ENCODE measurements around the gene HOXD4.

HOXD4 gene

DNA sequence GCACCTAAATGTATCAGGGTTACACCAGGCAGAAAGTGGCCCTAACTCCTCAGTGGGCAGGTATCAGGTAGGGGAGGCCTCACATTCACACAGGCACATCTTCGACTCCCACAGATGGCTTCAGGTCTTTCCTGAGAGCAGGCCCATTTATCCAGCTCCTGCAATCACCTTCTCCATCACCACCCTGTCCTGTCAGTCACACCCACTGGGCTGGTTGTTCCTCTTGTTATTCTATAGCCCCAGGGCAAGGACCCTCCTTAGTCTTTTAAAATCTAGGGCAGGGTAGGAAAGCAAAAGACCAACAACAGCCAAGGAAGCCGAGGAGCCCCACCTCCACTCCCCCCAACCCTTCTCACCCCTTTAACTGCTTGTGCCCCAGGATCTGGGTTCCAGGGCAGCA is 9.1 kb upstream of the HOXD4 start:
- no peak for DNase-seq

DNA sequence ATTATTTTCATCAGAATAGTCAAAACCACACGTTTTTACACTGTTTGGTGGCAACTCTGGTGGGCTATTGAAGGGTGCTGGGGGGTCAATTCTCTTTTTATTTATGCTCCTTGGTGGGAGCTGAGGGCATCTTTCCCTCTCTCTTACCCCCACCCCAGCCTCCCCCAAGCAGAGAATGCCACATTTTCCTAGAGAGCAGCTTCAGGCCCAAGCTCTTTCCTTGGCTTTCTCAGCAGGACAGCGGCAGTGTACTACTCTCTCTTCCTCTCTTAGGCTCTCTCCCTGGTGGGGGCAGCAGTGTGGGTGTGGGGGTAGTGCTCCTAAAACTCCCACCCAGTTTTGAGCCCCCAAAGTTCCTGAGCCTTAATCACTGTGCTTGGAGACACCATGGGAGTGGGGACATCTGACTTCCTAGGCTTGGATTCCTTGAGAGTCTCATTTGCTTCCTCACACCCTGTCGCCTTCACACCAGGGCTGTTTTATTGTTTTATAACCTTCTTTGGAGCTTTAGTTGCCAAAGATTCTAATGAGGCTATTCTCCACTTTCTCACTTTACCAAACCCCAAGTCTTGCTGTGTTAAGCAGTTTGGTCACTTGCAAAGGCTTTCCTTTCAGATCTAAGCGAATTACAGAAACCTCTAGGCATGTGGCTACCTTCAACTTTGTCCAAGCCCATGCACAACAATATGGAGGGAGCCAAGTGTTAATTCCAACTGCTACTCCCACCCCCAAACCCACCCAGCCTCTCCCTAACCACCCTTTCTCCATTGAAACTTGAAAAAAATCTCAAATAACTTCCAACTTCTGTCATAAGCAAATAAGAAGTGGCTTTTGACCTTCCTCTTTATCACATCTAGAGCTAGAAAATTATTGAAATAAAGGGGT is 6.0 kb upstream of the HOXD4 start:
- no peak for DNase-seq

DNA sequence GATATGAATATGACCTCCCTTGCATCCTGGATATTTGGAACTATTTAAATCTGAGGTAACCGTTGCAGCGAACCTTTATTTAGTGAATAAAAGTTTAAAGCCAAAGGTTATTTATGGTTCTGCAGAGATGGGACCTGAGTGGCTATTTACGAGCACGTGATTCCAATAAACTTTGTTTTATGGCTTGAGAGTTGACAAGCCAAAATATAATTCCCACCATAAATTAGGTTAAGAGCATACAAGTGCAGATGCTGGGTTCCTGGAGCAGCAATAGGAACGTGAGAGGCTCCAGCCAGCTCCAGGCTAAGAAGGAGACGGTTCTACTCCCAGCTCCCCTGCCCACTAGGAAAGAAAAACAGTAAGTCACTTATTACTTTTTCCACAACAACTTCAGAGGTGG is 5.2 kb upstream of the HOXD4 start:
- no peak for DNase-seq

DNA sequence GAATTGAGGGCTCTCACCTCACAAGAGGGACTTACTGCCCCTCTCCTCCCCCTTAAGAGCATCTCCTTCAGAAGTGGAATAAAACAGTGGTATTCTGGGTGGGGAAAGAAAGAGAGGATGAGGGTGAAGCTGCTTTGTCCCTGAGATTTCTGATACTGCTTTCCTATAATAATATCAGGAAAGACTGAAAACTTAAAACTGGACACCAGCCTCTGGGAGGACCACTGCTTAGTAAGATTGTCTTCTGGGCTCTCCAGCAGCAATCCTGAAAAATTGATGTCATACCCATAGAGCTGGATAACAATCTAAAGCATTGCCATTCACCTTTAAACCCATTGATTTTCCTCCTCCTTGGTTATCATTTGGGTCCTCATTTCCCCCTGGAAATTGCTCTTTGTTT is 4.7 kb upstream of the HOXD4 start:
- no peak for DNase-seq

DNA sequence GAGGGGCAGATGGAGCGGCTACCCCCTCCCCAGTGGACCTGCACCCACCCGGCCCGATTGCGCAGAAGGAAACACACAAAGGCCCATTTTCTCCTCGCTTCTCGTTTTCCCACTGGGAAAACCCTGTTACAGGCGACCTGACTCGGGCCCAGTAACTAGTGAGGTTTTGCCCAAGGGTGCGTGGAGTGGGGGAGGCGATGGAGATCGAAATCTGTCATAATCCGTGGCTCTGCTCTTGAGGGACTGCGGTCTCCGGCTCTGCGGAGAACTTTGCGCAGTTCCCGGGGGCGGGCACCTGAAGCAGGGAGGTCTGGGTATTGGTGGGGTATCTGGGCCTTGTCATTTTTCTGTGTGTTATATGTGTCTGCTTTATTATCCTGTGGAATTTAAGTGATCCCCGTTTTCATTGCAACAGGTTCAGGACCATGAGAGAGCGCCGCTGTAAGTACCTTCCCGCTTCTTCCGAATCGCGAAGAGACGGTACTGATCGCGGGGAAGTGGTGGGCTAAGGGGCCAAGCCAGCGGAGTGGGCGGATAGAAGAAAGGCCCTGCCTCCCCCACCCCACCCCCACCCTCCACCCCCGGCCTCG is 4.0 kb upstream of the HOXD4 start:
- no peak for DNase-seq

DNA sequence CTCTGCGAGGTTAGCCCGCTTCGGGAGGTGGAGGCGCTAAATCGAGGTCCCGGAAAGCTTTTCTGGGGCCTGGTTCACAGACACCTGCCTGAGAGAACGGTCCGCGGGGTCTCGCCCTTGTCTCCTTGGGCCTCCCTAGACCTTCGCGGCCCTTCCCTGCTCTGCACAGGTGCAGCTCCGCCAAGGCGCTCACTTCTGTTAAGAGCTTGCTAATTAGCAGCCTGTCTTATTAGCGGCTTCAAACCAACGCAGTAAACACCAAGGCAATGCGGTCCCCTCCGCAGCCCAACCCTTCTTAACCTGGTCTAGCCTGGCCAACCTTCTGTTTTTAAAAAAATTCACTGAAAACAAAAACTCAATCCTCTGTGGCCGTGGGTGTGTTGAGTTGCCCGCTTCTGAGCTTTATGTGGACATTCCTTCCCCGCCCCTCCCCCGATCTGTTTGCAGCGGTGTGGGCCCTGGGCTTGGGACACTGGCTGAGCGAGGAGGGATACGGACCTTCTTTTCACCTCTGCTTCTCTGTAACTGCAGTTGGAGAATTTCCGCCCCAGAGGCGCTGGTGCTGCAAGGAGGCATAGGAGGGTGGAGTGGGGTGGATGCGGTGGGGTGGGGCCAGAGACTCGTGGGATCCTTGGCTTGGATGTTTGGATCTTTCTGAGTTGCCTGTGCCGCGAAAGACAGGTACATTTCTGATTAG is 3.4 kb upstream of the HOXD4 start:
- DNase-seq: no peak

DNA sequence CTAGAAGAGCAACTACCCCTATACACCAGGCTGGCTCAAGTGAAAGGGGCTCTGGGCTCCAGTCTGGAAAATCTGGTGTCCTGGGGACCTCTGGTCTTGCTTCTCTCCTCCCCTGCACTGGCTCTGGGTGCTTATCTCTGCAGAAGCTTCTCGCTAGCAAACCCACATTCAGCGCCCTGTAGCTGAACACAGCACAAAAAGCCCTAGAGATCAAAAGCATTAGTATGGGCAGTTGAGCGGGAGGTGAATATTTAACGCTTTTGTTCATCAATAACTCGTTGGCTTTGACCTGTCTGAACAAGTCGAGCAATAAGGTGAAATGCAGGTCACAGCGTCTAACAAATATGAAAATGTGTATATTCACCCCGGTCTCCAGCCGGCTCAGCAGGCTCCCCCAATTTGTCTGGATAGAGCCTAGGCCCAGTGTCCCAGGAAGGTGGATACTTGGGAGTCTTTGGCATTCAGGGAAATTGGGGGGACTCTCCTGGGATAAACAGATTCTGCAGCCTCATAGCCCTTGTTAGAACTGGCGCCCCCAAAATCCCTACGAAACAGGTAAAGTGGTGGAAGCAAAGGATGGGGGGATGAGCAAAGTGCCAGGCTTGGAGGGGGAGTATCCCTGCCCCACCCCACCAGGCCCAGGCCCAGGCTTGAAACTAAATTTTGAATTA is 2.5 kb upstream of the HOXD4 start:
- no peak for DNase-seq

DNA sequence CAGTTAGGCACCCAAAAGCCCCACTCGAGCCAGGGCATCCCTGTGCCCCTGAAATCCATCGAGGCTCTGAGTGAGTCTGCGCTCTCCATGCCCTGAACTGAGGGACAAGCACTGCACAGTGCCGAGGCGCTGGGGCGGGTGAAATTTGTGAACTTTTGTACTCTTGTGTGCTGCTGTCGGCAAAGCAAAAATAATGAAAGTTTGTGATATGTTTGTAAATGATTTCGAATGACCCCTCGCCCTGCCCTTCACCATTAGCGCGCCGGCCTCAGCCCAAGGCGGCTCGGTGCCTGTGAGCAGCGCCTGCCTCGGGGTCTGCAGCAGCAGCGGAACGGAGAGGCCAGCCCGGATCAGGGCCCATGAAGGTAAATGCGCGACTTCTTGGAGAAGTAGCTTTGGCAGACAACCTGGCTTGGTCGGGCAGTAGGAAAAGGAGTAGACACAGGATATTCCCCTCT is 1.8 kb upstream of the HOXD4 start:
- DNase-seq: no peak

DNA sequence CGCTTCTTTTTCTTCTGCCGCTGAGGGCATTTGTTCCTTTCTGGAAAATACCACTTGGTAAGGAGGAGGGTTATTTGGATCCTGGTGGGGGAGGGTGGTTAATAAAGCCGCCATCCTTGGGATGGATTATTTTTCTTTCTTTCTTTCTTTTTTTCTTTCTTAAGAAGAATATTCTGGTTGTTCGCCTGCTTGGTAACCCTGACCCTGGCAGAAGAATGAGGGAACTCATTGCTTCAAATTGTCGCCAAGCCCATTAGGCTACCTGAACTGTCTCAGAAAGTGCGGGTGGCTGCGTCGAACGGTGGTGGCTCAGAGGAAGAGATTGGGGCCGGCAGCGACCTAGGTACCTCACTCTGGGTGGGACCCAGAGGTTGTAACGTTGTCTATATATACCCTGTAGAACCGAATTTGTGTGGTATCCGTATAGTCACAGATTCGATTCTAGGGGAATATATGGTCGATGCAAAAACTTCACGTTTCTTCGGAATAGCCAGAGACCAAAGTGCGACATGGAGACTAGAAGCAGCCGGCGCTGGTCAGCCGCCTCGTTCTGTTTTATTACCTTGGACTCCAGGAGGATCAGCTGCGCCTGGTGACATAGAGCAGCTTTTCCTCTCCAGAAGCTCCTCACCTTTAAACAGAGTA is 1.3 kb upstream of the HOXD4 start:
- DNase-seq: no peak

DNA sequence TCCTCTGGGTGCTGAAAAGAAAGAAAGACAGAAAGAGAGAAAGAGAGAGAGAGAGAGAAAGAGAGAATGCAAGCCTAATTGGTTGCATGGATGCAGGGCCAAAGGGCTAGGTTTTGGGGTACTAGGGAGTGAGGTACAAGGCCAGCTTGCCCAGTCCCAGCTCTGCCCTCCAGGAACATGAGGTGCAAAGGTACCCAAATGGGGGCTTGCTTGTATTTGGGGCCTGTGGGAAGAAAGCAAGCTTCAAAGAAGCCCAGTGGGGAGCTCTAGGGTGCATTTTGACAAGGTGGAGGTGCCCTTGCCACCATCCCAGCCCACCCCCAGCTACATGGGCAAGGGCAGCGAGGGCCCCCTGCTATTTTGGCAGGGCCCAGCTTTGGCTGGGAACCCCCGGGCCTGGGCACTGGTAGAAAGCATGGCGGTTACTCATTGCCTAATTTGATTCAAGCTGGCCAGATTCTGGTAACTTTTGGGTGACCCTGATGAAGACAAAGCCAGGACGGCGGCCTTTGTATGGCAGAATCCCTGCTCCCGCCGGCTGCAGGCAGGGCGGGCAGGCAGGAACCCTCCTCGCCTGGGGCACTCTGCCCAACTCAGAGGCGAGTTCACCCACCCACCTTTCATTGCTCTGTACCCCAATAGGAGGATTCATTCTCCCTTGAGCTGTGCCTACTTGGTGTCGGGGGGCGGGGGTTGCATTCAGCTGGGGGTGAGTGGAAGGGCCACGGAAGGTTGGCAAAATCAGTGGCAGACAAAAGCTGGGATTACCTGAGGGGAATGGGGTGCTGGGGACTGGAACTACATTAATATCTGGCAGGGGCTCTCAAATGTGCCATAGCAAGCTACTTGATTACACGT is 537 bp upstream of the HOXD4 start:
- DNase-seq: no peak

DNA sequence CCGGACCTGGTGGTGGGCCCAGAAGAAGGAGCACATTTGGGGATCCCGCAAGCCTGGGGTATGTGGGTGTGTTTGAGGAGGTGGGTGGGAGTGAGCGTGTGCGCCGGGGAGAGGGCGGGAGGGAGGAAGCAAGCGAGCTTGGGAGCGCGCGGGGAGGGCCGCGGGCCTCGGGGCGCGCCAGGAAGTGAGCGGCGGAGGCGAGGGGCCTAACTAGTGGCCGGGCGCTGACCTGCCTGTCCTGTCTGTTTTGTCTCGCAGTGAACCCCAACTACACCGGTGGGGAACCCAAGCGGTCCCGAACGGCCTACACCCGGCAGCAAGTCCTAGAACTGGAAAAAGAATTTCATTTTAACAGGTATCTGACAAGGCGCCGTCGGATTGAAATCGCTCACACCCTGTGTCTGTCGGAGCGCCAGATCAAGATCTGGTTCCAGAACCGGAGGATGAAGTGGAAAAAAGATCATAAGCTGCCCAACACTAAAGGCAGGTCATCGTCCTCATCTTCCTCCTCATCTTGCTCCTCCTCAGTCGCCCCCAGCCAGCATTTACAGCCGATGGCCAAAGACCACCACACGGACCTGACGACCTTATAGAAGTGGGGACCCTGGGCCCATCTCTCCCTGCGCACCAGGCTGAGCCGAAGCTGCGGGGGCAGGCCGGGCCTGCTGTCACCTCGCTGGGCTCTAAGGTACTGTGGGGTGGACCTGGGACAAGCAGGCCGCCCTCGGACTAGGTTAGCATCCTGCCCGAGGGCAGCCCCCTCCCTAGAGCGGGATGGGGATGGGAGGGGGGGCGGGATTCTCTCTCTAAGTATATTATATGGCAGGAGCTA is 1.2 kb downstream of the HOXD4 start:
- DNase-seq: no peak

DNA sequence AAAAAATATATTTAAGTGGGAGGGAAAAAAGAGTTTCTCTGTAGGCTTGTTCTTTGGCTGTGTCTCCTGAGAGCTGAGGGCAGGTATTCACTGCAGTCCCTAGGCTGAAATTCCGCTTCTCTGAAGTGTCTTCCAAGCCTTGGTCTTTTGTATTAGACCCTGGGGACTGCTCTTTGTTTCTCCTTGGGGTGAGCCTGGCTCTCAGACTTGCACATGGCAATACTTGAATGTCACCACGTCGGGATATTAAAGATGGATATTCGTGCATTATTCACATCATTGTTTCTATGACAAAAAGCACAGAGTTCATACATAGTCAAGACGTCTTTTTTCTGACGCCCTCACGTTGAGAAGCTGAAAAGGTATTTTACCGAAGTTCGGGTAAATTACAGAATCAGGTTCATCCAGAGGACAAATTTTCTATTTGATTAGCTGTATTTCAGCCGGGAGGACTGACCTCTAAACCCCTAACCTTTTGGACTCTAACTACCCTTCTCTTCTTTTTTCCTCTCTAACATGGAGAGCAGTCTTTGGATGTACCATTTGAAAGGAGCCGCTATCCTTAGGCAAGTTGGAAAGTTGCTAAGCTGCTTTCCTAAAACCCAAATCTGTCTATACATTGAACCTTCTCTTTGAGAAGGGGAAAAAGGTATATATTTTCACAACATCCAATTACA is 3.4 kb downstream of the HOXD4 start:
- no peak for DNase-seq

DNA sequence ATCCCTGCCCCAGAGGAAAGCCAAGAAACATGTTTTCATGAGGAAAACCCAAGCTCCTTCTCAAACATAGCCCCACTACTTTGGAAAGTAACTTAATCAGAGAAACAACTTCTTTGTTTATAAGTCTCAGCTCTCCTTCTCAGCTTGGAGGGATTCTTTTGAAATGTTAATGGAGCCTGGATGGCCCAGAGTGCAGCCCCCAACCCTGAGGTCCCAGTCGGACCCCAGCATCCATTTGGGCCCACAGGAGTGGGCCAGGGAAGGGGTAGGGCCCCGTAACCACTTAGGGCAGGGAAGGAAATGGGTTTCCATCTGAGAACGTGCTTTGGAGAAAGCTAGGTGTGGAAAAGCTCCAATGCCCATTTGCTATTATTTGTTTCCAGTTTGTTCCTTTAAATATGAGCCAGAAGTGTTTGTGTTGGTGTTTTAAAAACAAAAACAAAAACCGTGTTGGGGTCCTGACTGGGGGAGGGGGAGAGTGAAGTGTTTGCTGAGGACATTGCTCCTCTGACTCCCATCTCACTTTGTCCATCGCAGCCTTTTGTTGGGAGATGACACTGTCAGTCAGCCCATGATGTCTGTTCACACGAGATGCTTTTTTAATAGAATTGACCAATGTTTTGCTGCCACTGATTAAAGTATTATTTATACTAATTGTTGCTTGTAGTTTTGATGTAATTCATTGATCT is 4.2 kb downstream of the HOXD4 start:
- DNase-seq: no peak

DNA sequence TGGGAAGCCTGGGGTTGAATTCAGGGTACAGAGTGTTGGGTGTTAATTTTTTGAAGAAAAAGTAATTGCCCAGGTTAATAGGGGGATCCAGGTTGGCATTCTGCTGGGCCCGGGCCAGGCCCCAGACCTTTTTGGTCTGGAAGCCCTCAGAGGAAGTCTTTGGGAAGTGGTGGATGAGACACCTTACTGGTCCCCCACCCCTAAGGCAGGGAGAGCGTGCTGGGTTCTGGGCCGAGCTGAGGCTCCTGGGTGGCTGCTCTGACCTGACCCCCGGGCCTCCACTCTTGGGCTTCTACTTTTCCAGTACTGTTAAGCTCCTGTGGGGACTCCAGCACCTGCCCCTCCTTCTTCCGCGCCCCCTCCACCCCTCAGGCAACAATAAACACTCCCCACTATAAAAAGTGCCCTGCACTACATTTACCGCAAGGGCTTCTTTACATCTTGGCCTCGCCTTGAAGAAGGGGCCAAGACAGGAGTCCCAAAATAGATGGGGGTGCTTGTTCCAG is 5.0 kb downstream of the HOXD4 start:
- no peak for DNase-seq

DNA sequence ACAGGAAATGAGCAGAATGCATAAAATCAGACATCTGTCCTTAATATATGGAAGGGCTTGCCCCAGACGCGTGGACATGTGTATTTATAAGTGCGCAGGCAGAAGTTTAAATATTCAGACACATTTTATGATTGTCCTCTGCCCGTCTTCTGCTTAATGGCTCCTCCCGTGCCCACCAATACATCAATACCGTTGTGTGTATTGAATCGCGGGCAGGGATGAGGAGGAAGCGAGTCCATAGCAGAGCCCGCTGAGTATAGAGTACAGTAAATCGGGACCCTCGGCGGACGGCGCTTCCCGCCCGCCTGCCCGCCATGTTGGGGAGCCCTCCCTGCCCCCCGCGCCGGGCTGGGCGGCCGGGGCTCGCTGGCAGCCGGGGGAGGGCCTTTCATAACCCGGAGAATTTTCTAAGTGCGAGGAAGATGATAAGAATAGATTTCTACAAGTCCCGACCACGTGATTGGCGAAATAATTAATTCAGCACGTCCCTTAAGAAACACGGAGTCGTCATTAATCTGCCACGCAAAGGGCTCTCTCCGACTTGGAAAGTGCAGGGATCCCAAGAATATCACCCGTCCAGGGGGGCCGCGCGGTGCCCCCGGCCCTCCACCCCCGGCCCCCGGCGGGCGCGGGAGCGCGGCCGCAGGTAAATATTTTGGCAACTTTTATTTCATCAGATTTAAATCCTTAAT is 5.6 kb downstream of the HOXD4 start, which contains the start of gene HOXD3:
Gene HOXD3 (plus strand): TSS at position 501 of the 692 bp plus-strand sequence. CDS start 11,808 bp downstream, outside the sequence.
- DNase-seq: no peak

DNA sequence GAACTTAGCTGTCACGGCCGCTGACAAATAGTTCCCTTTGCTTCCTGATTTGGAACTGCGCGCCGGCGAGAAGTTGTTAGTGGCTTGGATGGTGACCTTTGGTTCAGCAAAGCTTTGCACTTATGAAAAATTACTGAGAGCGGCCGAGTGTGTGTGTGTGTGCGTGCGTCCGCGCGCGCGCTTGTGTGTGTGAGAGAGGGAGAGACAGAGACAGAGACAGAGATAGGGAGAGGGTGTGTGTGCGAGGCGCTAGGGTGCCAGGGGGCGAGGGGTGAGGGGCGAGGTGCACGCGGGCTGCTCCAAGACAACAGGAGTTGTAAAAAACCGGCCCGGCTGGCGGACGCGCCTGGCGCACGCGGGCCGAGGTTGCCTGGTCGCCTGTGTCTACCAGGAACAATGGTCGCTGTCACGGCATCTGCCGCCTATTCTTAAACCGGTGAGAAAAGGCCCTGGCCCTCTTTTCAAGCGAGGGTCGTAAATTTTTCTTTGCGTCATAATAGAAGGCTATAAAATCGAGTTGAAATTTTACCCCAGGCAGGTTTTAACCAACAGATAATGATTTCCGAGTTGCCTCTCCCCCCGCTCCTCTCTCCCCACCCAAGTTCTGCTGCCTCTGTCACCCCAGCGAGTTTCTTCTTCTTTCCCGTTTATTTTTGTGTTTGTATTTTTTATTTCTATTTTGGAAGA is 6.3 kb downstream of the HOXD4 start:
- no peak for DNase-seq

DNA sequence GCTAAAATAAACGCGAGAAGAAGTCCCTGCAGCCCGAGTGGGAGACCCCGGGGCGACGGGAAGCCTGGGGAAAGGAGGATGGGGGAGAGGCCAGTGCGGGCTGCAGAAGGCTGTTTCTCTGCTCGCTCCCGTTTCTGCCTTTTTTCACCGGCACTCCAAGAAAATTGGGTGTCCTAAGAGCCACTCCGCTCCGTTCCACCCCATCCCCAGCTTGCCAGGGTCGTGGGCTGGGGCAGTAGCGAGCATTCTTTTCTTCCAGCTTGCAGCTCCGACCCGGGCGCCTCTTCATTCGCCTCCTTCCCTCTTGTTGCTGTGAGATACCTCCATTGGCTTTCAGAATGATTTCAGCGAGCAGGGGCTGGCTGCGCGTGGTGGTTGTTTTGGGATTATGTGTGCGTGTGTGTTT is 6.8 kb downstream of the HOXD4 start:
- no peak for DNase-seq

Data from SW 1271 (cell line).